ENCODE results near the gene CCDC15. TPM values are rescaled to one million over a fixed set of nuclear protein-coding genes. Genes with fewer than 3 reads are reported as not detected.

Gene CCDC15
- total and polyA plus RNA-seq, 2 of the 13 experiments (the other 11 are each of a cell fraction or from before 2014, with no cell fraction given): 2.2 to 4.6 TPM

- TF ChIP-seq, protein P1, sequence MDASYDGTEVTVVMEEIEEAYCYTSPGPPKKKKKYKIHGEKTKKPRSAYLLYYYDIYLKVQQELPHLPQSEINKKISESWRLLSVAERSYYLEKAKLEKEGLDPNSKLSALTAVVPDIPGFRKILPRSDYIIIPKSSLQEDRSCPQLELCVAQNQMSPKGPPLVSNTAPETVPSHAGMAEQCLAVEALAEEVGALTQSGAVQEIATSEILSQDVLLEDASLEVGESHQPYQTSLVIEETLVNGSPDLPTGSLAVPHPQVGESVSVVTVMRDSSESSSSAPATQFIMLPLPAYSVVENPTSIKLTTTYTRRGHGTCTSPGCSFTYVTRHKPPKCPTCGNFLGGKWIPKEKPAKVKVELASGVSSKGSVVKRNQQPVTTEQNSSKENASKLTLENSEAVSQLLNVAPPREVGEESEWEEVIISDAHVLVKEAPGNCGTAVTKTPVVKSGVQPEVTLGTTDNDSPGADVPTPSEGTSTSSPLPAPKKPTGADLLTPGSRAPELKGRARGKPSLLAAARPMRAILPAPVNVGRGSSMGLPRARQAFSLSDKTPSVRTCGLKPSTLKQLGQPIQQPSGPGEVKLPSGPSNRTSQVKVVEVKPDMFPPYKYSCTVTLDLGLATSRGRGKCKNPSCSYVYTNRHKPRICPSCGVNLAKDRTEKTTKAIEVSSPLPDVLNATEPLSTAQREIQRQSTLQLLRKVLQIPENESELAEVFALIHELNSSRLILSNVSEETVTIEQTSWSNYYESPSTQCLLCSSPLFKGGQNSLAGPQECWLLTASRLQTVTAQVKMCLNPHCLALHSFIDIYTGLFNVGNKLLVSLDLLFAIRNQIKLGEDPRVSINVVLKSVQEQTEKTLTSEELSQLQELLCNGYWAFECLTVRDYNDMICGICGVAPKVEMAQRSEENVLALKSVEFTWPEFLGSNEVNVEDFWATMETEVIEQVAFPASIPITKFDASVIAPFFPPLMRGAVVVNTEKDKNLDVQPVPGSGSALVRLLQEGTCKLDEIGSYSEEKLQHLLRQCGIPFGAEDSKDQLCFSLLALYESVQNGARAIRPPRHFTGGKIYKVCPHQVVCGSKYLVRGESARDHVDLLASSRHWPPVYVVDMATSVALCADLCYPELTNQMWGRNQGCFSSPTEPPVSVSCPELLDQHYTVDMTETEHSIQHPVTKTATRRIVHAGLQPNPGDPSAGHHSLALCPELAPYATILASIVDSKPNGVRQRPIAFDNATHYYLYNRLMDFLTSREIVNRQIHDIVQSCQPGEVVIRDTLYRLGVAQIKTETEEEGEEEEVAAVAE (CRISPR knock-in tag; IDR thresholded peaks at IDR 0.05; ENCODE audit: borderline replicate concordance): no peak
- 0 out of 2 replicates have a peak, but pooled peaks have one; percentile 13 for TF ChIP-seq ZNF841 (CRISPR knock-in tag; IDR thresholded peaks at IDR 0.05; ENCODE audit: borderline replicate concordance)
- TF ChIP-seq, protein P2, sequence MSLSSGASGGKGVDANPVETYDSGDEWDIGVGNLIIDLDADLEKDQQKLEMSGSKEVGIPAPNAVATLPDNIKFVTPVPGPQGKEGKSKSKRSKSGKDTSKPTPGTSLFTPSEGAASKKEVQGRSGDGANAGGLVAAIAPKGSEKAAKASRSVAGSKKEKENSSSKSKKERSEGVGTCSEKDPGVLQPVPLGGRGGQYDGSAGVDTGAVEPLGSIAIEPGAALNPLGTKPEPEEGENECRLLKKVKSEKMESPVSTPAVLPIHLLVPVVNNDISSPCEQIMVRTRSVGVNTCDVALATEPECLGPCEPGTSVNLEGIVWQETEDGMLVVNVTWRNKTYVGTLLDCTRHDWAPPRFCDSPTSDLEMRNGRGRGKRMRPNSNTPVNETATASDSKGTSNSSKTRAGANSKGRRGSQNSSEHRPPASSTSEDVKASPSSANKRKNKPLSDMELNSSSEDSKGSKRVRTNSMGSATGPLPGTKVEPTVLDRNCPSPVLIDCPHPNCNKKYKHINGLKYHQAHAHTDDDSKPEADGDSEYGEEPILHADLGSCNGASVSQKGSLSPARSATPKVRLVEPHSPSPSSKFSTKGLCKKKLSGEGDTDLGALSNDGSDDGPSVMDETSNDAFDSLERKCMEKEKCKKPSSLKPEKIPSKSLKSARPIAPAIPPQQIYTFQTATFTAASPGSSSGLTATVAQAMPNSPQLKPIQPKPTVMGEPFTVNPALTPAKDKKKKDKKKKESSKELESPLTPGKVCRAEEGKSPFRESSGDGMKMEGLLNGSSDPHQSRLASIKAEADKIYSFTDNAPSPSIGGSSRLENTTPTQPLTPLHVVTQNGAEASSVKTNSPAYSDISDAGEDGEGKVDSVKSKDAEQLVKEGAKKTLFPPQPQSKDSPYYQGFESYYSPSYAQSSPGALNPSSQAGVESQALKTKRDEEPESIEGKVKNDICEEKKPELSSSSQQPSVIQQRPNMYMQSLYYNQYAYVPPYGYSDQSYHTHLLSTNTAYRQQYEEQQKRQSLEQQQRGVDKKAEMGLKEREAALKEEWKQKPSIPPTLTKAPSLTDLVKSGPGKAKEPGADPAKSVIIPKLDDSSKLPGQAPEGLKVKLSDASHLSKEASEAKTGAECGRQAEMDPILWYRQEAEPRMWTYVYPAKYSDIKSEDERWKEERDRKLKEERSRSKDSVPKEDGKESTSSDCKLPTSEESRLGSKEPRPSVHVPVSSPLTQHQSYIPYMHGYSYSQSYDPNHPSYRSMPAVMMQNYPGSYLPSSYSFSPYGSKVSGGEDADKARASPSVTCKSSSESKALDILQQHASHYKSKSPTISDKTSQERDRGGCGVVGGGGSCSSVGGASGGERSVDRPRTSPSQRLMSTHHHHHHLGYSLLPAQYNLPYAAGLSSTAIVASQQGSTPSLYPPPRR (CRISPR knock-in tag; IDR thresholded peaks at IDR 0.05; ENCODE audit: borderline replicate concordance): peak; percentile 48; the same call in 1 of the 2 replicates
- TF ChIP-seq ZNF761 (CRISPR knock-in tag; conservative IDR thresholded peaks at IDR 0.05): peak; percentile 77; the same call in 1 of the 2 replicates
- no peak for TF ChIP-seq MAFG (CRISPR knock-in tag; IDR thresholded peaks at IDR 0.05)
- no peak for TF ChIP-seq SOX6 (IDR thresholded peaks at IDR 0.05)
- peak; percentile 64 for TF ChIP-seq SOX6 (CRISPR knock-in tag; IDR thresholded peaks at IDR 0.05)
- no peak for TF ChIP-seq REXO4 (CRISPR knock-in tag; IDR thresholded peaks at IDR 0.05; ENCODE audit: borderline replicate concordance)
- peak; percentile 23; the same call in 1 of the 2 replicates for TF ChIP-seq ZBTB26 (CRISPR knock-in tag; IDR thresholded peaks at IDR 0.05; ENCODE audit: borderline replicate concordance)
- no peak for TF ChIP-seq ZNF256 (CRISPR knock-in tag; conservative IDR thresholded peaks at IDR 0.05)
- peak; percentile 77; the same call in 1 of the 2 replicates for TF ChIP-seq DZIP1 (CRISPR knock-in tag; IDR thresholded peaks at IDR 0.05)
- peak; percentile 91 for TF ChIP-seq SALL2 (CRISPR knock-in tag; IDR thresholded peaks at IDR 0.05)
- peak; percentile 88 for TF ChIP-seq ZFX (CRISPR knock-in tag; IDR thresholded peaks at IDR 0.05; ENCODE audit: low read depth)
- 0 out of 2 replicates have a peak, but pooled peaks have one; percentile 54 for TF ChIP-seq PHF21A (CRISPR knock-in tag; IDR thresholded peaks at IDR 0.05)
- peak; percentile 86 for TF ChIP-seq YEATS4 (CRISPR knock-in tag; IDR thresholded peaks at IDR 0.05; ENCODE audit: borderline replicate concordance)
These were observed at the start of gene CCDC15 (continued) for GRCh38 chr11:124953753-124954589.

All from HepG2 (cell line).